ENCODE results near the gene SAMD4A.

SAMD4A gene

DNA sequence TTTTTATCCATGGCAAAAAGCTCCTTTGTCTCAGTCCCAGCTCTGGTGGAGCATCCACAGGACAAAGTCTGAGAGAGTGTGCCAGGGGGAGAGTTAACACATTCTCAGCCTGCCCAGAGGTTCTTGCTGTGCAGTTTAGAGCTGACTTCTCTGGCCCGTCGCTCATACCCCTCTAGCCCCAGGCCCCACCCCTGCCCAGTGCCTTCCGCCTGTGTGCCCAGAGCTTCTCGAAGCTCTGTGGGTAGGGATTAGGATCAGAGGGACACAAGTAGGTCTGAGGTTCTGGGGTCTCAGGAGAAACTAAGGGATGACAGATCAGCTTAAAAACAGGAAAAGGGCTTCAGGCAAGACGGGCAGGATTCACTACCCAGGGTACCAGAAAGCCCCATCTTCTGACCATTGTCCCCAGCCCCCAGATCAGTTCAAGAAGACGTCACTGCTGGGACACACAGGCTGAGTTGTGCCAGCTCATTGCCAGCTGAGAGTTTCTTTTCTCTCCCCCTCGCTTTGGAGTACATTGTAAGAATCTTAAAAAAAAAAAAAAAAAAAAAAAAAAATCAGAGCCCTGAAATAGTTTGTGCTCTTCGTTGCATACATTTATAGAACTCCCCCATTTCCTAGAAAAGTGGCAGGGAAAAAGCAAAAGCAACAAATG lies 208.7 kb downstream of the SAMD4A start:
- no peak for FAIRE-seq
- no peak for DNase-seq (ENCODE audit: low spot score)

GRCh38 chr14:54776361-54777001 lies 209.6 kb downstream of the SAMD4A start:
- DNase-seq (ENCODE audit: low spot score) (no peak), FAIRE-seq (no peak)

DNA sequence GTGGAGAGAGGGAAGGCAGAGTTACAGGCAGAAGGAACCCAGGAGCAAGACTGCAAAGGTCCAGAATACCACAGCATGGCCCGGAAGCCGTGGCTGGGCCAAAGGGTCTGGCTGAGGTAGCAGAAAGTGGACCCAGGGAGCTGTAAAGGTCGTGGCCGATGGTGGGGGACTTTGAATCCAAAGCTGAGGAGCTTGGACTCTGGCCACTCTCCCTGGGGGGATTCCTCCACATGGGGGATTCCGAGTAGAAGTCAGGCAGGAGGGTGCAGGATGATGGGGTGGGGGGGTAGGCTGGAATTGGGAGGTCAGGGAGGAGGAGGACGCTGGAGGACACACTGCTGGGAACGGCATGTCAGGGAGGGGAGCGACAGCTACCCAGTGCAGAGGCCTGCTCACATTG lies 210.5 kb downstream of the SAMD4A start:
- no peak for DNase-seq (ENCODE audit: low spot score)
- no peak for FAIRE-seq

DNA sequence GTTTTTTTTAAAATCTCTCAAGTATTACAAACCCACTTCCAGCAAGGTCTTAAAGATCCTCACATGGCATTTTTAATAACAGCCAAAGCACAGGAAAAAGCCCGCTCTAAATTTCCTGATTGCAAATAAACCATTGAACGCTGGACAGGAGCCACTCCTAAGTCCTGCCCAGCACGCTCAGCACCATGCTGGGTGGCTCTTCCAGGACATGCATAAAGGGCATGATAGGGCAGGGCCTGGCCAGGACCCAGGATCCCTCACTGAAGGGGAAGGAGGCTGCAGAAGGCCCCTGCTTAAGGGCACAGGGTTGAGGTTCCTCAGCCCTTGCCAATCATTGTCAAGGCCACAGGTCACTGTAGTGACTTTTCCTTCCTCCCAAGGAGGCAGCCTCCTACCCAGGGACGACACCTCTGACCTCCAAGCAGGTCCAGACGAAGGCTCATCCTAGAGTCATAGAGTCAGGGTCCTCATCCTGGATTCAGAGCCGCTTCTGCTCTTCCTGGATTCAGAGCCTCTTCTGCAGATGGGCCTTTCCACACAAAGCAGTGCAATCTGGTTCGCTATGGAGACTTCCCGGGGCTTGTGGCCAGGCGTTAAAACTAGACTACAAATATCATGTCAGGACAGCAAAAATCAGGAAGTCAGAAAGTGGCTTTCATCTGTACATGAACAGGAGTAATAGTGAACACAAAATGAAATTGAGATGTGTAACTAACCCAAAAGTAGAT lies 211.9 kb downstream of the SAMD4A start:
- DNase-seq (ENCODE audit: low spot score) (no peak), FAIRE-seq (no peak)

GRCh38 chr14:54781080-54781479 lies 214.2 kb downstream of the SAMD4A start:
- FAIRE-seq (no peak), DNase-seq (ENCODE audit: low spot score) (no peak)

GRCh38 chr14:54781961-54782750 lies 215.2 kb downstream of the SAMD4A start:
- FAIRE-seq: no peak
- no peak for DNase-seq (ENCODE audit: low spot score)

DNA sequence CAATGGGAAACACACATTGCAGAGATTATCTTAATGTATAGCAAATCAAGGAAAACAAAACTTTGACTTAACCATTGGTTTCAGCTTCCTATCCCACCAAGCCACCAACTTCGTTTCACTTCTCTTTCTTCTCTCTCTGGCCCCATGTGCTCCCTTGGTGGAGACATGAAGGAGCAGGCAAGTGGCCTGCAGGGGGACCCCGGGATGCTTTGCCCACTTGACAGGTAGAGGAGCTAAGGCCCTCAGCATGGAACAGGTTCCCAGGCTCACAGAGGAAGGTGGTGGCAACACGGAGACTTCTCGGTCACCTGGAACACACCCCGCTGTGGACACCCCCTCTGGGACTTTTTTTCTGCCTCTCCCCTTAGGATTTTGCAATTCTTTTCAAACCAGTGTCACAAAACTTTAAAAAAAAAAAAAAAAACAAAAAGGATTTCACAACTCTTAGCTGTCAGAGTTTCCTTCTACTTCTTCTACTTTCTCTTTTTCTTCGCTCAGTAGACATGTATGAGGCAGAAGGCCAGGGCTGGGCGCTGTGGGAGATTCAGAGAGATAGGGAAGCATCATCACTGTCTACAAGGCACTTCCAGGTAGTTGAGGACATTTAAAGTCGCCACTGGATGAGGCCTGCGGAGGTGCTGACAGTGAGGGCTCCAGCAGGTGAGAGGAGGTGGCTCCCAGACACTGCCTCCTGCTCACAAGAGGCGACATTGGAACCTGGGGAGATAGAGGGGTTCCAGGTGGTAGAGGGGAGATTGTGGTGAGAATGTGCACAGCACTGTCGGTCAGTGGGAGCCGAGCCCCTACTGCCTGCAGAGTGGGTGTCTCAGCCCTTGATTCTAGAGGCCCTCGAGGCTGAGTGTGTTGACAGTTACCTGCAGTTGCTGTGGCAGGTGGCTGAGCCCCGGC lies 216.1 kb downstream of the SAMD4A start:
- FAIRE-seq (no peak), DNase-seq (ENCODE audit: low spot score) (no peak)

DNA sequence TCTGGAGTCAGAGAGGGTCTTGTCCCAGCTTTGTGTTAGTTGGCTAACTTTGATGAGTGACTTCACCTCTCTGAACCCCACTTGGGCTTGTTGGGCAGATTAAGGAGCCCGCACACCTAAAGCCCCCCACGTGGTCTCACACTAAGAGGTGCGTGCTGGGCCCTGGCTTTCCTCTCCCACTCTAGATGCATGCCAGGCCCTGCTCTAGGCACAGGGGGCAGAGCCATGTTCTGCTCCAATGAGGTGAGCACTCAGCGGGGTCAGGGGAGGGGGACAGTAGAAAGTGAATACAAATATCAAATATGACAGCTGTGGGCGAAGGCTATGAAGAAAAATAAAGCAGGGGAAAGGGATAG lies 216.7 kb downstream of the SAMD4A start:
- no peak for DNase-seq (ENCODE audit: low spot score)
- no peak for FAIRE-seq

DNA sequence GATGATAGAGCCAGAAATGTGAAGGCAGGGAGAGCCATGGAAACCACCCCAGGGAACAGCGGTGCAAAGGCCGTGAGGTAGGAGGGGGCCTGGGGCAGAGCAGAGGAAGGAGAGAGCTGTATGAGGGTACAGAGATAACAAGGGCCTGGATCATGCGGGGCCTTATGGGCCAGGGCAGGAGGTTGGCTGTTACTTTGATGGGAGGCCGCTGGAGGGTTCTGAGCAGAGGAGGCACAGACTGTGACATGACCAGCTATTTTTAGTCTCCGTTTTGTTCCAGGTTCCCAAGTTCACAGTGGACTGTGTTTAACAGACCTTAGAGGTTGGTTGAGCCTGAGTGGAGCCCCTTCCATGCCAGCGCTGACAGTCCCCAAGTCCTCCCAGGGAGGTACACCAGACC lies 217.1 kb downstream of the SAMD4A start:
- FAIRE-seq (no peak), DNase-seq (ENCODE audit: low spot score) (no peak)

- DNase-seq (ENCODE audit: low spot score): no peak
Measured at GRCh38 chr14:54784657-54785056, 217.7 kb downstream of the SAMD4A start.

DNA sequence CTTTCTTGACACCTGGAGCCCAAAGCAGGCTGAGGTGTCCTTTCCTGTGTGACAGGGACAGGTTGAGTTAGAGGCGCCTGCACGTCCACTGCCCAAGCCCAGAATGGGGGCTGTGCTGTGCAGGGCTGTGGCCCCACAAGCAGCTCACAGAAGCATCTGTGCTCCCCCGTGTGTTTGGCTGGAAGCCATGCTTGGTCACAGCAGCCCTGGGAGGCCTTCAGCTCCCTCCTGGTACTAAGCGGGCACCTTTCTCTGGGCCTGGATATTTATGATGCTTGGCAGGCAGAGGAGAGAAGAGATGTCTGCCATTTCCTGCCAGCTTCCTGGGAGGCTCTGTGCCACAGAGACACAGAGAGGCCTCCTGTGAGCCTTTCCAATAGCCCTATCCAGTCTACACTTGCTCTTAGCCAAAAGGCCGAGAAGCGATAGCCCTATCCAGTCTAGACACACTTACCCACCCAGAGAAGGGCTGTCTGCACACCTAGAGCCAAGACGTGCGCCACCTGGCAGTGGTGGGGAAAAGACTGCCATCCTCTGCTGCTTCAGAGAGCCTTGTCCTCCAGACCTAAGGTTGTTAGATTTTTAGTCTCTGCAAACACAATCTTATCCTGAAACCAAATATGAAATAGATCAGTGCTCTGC lies 218.3 kb downstream of the SAMD4A start:
- FAIRE-seq (no peak), DNase-seq (ENCODE audit: low spot score) (no peak)

More at GRCh38 chr14:54784657-54785056, 217.7 kb downstream of the SAMD4A start:
- no peak for FAIRE-seq

GRCh38 chr14:54785778-54786770 lies 219.1 kb downstream of the SAMD4A start:
- no peak for DNase-seq (ENCODE audit: low spot score)
- FAIRE-seq: no peak

DNA sequence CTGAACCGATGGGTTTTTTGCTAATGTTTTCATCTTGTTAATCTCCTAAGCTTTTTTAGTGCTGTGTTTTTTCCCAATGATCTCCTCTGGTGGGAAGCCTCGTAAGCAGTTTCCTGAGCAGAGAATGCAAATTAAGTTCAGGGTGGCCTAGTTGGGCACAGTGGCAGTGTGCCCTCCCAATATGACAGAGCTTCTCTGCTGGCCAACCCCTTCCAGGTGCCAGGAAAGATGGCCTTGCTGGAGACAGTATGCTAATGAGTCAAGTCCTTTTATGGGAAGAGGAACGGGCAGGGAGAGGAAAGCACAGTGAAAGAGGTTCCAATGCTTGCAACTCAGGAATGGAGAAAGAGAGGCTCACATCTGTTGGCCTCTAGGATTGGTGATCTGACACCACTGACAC lies 219.9 kb downstream of the SAMD4A start:
- DNase-seq (ENCODE audit: low spot score) (no peak), FAIRE-seq (no peak)

DNA sequence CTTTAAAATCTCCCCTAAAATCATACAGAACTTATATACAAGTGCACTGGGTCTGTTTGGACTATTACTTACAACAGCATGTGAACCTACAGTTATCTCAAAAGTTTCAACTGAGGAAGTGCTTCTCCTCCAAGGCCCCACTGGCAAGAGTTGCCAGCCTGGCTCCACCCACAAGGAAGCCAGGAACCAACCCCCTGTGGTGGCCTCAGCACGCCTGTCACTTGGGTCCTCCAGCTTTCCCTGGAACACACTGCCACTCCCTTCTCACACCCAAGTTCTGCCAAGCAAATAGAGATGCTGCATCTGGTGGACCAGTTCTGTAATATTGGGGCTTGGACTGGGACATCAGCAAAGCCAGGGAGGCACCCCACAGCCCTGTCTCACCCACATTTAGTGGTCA lies 220.3 kb downstream of the SAMD4A start:
- DNase-seq (ENCODE audit: low spot score) (no peak), FAIRE-seq (no peak)

DNA sequence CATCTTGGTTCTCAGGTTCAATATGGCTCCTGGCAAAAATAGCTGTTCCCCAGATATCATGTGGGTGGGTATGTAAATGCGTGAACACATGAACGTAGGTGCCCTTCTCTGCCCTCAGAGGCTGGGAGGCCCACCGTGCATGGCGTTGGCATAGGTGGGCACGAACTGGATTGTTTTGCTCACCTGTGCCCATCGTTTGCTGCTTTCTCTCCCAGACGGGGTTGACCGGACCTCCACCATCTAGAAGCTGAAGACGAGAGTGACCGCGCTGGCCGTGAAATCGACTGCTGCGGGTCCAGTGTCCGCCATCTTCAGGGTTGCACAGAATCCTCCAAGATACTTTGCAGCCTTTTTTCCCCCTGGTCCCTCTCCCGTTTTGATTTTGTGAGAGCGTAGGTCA lies 221.8 kb downstream of the SAMD4A start:
- DNase-seq (ENCODE audit: low spot score) (no peak), FAIRE-seq (no peak)

DNA sequence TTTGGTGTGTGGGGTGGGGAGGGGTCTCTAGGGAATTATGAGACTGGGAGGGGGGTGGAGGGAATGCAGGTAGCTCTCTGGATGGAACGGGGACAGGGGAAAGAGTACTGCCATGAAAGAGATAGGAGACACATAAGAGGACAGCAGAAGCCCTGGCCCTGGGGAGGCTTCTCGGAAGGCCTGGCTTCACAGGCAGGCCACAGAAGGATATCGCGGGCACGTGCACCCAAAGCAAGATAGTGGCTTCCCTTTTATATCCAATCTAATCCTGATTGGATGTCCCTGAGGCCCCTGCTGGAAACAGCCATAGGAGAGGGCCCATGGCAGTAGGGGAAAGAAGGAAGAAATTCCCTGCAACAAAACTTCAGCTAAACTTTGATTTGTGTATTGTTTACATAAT lies 222.2 kb downstream of the SAMD4A start:
- no peak for DNase-seq (ENCODE audit: low spot score)
- no peak for FAIRE-seq

- FAIRE-seq (no peak), DNase-seq (ENCODE audit: low spot score) (no peak)
Measured at GRCh38 chr14:54789781-54790480, 223.0 kb downstream of the SAMD4A start.

GRCh38 chr14:54791001-54791400 lies 224.1 kb downstream of the SAMD4A start:
- FAIRE-seq (no peak), DNase-seq (ENCODE audit: low spot score) (no peak)

- DNase-seq (ENCODE audit: low spot score): no peak
- FAIRE-seq: no peak
Measured at GRCh38 chr14:54792288-54792687, 225.4 kb downstream of the SAMD4A start.

All from RCC 7860 (cell line).